Measurements from ENCODE around the gene COL5A3. TPM values are rescaled to one million over a fixed set of nuclear protein-coding genes. Genes with fewer than 3 reads are reported as not detected.

COL5A3 gene
- total and polyA plus RNA-seq, 2 of the 13 experiments (the other 11 are each of a cell fraction or from before 2014, with no cell fraction given) = 0.02 TPM; not detected in 1

GRCh38 chr19:10027158-10027997 is 17.1 kb upstream of the COL5A3 start (continued):
- TF ChIP-seq SNAPC4 (CRISPR knock-in tag; IDR thresholded peaks at IDR 0.05) (no peak), ARHGAP35 (CRISPR knock-in tag; IDR thresholded peaks at IDR 0.05; ENCODE audit: borderline replicate concordance) (0 out of 2 replicates have a peak, but pooled peaks have one; percentile 56), HNF4G (IDR thresholded peaks at IDR 0.05; ENCODE audit: borderline replicate concordance, low read depth, low read length) (peak; percentile 57), HNF4G (CRISPR knock-in tag; IDR thresholded peaks at IDR 0.05; ENCODE audit: borderline replicate concordance, low read depth) (peak; percentile 77; the same call in 1 of the 2 replicates), HMG20B (CRISPR knock-in tag; conservative IDR thresholded peaks at IDR 0.05) (0 out of 2 replicates have a peak, but pooled peaks have one; percentile 27), ATF2 (CRISPR knock-in tag; IDR thresholded peaks at IDR 0.05) (peak; percentile 91), ZNF607 (CRISPR knock-in tag; IDR thresholded peaks at IDR 0.05; ENCODE audit: borderline replicate concordance) (peak; percentile 61; the same call in 1 of the 2 replicates), MEF2D (CRISPR knock-in tag; IDR thresholded peaks at IDR 0.05) (peak; percentile 59; the same call in 1 of the 2 replicates), ZNF430 (CRISPR knock-in tag; IDR thresholded peaks at IDR 0.05) (peak; percentile 65; the same call in 1 of the 2 replicates), JARID2 (CRISPR knock-in tag; IDR thresholded peaks at IDR 0.05; ENCODE audit: insufficient replicate concordance) (peak; percentile 80), LCORL (IDR thresholded peaks at IDR 0.05) (no peak), LCORL (CRISPR knock-in tag; IDR thresholded peaks at IDR 0.05) (peak; percentile 96), FOXO1 (CRISPR knock-in tag; IDR thresholded peaks at IDR 0.05) (peak; percentile 77; the same call in 1 of the 2 replicates), GABPA (IDR thresholded peaks at IDR 0.05; ENCODE audit: low read depth, low read length) (no peak), GABPA (CRISPR knock-in tag; IDR thresholded peaks at IDR 0.05; ENCODE audit: low read depth) (peak; percentile 39; the same call in 1 of the 2 replicates), XBP1 (CRISPR knock-in tag; IDR thresholded peaks at IDR 0.05) (peak; percentile 59; the same call in 1 of the 2 replicates), CBX1 (IDR thresholded peaks at IDR 0.05; ENCODE audit: low read depth) (peak; percentile 61), AKAP8 (CRISPR knock-in tag; IDR thresholded peaks at IDR 0.05) (0 out of 2 replicates have a peak, but pooled peaks have one; percentile 51), ZNF740 (CRISPR knock-in tag; IDR thresholded peaks at IDR 0.05) (0 out of 2 replicates have a peak, but pooled peaks have one; percentile 49), ZGPAT (CRISPR knock-in tag; IDR thresholded peaks at IDR 0.05) (peak; percentile 85; the same call in 1 of the 2 replicates)
